AG08395 (cell line): ENCODE results near the gene SEMA6A.

Experiments
- DNase-seq: peaks from one replicate; pipeline ENCODE4 v3.0.0; 2012; ENCODE audit warnings: mixed read lengths, low spot score

Gene SEMA6A

GRCh38 chr5:116574367-116575325 lies at the start of gene SEMA6A:
SEMA6A (minus strand) TSS chr5:116574823; CDS start chr5:116504944, 69,879 bp downstream.
- DNase-seq, result peak; percentile 85

- no peak for DNase-seq
Observed at GRCh38 chr5:116622375-116623050, 47.9 kb upstream of the SEMA6A start.

GRCh38 chr5:116621599-116621998 lies 47.0 kb upstream of the SEMA6A start:
- no peak for DNase-seq

GRCh38 chr5:116616876-116617275 lies 42.3 kb upstream of the SEMA6A start:
- DNase-seq, result no peak

GRCh38 chr5:116614603-116614920 lies 39.9 kb upstream of the SEMA6A start:
- no peak for DNase-seq

GRCh38 chr5:116613445-116613844 lies 38.8 kb upstream of the SEMA6A start:
- no peak for DNase-seq

GRCh38 chr5:116612431-116612830 lies 37.8 kb upstream of the SEMA6A start:
- DNase-seq, result no peak

- no peak for DNase-seq
Observed at GRCh38 chr5:116605310-116606070, 30.9 kb upstream of the SEMA6A start.

GRCh38 chr5:116604805-116605204 lies 30.2 kb upstream of the SEMA6A start:
- DNase-seq, result no peak

- DNase-seq, result peak; percentile 21
Observed at GRCh38 chr5:116600876-116601275, 26.3 kb upstream of the SEMA6A start.

GRCh38 chr5:116598911-116599310 lies 24.3 kb upstream of the SEMA6A start:
- DNase-seq, result no peak

GRCh38 chr5:116595498-116595897 lies 20.9 kb upstream of the SEMA6A start:
- DNase-seq, result no peak

- no peak for DNase-seq
Observed at GRCh38 chr5:116593340-116593739, 18.7 kb upstream of the SEMA6A start.

- no peak for DNase-seq
Observed at GRCh38 chr5:116585227-116585626, 10.6 kb upstream of the SEMA6A start.

- no peak for DNase-seq
Observed at GRCh38 chr5:116583862-116584222, 9.2 kb upstream of the SEMA6A start.

GRCh38 chr5:116583085-116583861 lies 8.7 kb upstream of the SEMA6A start:
- no peak for DNase-seq

- no peak for DNase-seq
Observed at GRCh38 chr5:116581910-116582309, 7.3 kb upstream of the SEMA6A start.

- no peak for DNase-seq
Observed at GRCh38 chr5:116579144-116579543, 4.5 kb upstream of the SEMA6A start.

GRCh38 chr5:116578676-116579075 lies 4.1 kb upstream of the SEMA6A start:
- DNase-seq, result no peak

GRCh38 chr5:116577064-116577788 lies 2.6 kb upstream of the SEMA6A start:
- DNase-seq, result no peak

- DNase-seq, result peak; percentile 70
Observed at GRCh38 chr5:116576053-116576713, 1.6 kb upstream of the SEMA6A start.
